GM23248 (cell line): Measurements from ENCODE around the gene PLLP. TPM values are rescaled to one million over a fixed set of nuclear protein-coding genes. Genes with fewer than 3 reads are reported as not detected.

ENCODE experiments used
- DNase-seq: peaks from one replicate; pipeline ENCODE4 v3.0.0-alpha.2; 2015
- H2AFZ ChIP-seq: fragments of 200-600 bp; sonication (generic); 2 replicates; pipeline ENCODE4 v1.6.1; 2016; ENCODE audit warnings: antibody characterized with exemption
- H3F3A ChIP-seq: fragments of 200-600 bp; sonication (generic); 2 replicates; pipeline ENCODE4 v1.6.1; 2016; ENCODE audit warnings: mild to moderate bottlenecking, antibody characterized with exemption, mixed run types; ENCODE audit not compliant: insufficient read depth
- H3K27ac ChIP-seq: fragments of 200-600 bp; sonication (generic); 2 replicates; pipeline ENCODE4 v1.5.1; 2016; ENCODE audit warnings: mild to moderate bottlenecking
- H3K27me3 ChIP-seq: fragments of 200-600 bp; sonication (generic); replicated peaks from 2 replicates; pipeline ENCODE4 v1.6.1; 2016; ENCODE audit warnings: mild to moderate bottlenecking; ENCODE audit not compliant: insufficient read depth
- H3K36me3 ChIP-seq: fragments of 200-600 bp; sonication (generic); 2 replicates; pipeline ENCODE4 v1.6.1; 2016; ENCODE audit warnings: low read depth, mild to moderate bottlenecking
- H3K4me1 ChIP-seq: fragments of 200-600 bp; sonication (generic); 2 replicates; pipeline ENCODE4 v1.6.1; 2016; ENCODE audit warnings: mild to moderate bottlenecking; ENCODE audit not compliant: insufficient read depth
- H3K4me2 ChIP-seq: fragments of 200-600 bp; sonication (generic); one replicate; pipeline ENCODE4 v1.6.1; 2016; ENCODE audit warnings: mild to moderate bottlenecking; ENCODE audit not compliant: unreplicated experiment
- H3K4me3 ChIP-seq: fragments of 200-600 bp; sonication (generic); 2 replicates; pipeline ENCODE4 v1.5.1; 2016; ENCODE audit warnings: mild to moderate bottlenecking
- H3K79me2 ChIP-seq: fragments of 200-600 bp; sonication (generic); 2 replicates; pipeline ENCODE4 v1.6.1; 2016; ENCODE audit warnings: mild to moderate bottlenecking; ENCODE audit not compliant: insufficient read depth
- H3K9ac ChIP-seq: fragments of 200-600 bp; sonication (generic); 2 replicates; pipeline ENCODE4 v1.6.1; 2016; ENCODE audit warnings: mild to moderate bottlenecking
- H3K9me2 ChIP-seq: fragments of 200-600 bp; sonication (generic); 2 replicates; pipeline ENCODE4 v1.6.1; 2016; ENCODE audit warnings: mixed run types, mild to moderate bottlenecking, moderate library complexity; ENCODE audit not compliant: insufficient read depth
- H3K9me3 ChIP-seq: fragments of 200-600 bp; sonication (generic); one replicate; pipeline ENCODE4 v1.6.1; 2017; ENCODE audit warnings: low read depth
- H4K20me1 ChIP-seq: fragments of 200-600 bp; sonication (generic); 2 replicates; pipeline ENCODE4 v1.6.0; 2016; ENCODE audit not compliant: insufficient read depth
- EZH2 ChIP-seq: fragments of 200-600 bp; sonication (generic); IDR thresholded peaks from 2 replicates; pipeline ENCODE4 v1.6.1; 2018; ENCODE audit warnings: antibody characterized with exemption, mild to moderate bottlenecking; ENCODE audit not compliant: insufficient read depth, poor library complexity, severe bottlenecking
- EZH2phosphoT487 ChIP-seq: fragments of 200-600 bp; sonication (generic); IDR thresholded peaks from 2 replicates; pipeline ENCODE4 v1.6.1; 2018; ENCODE audit warnings: antibody characterized with exemption, moderate library complexity, mild to moderate bottlenecking, low read depth; ENCODE audit not compliant: insufficient read depth
- WGBS, 2 experiments: methylation state at CpG; one replicate each; pipeline ENCODE4 v1.1.6; 2015 to 2017; ENCODE audit warnings: low lambda C conversion rate in 2 of 2, low coverage in 1 of 2; ENCODE audit errors: missing lambda C conversion rate in 2 of 2; 5-methylcytosine and 5-hydroxymethylcytosine counted together
- in situ Hi-C: fragments of 300-500 bp; cut with MboI; formaldehyde crosslinking; loops from 2 replicates; pipeline ENCODE4 v1.15.0; 2020
- polyA plus RNA-seq: library from polyadenylated mRNA; unstranded; fragments of >200 nt; fragmentation: Nextera tagmentation; extraction: Ambion mirVana; gene quantifications from 2 replicates; pipeline ENCODE4 v1.2.1, GENCODE V29; 2016
- total RNA-seq: library from RNA; depleted of rRNA; stranded (reverse); fragments of >200 nt; shearing (Covaris generic); gene quantifications from 2 replicates; pipeline ENCODE4 v1.2.3, GENCODE V29; 2014

PLLP gene
- total and polyA plus RNA-seq, 2 experiments from 2014 or later, result 0.44 TPM; not detected in 1

DNA sequence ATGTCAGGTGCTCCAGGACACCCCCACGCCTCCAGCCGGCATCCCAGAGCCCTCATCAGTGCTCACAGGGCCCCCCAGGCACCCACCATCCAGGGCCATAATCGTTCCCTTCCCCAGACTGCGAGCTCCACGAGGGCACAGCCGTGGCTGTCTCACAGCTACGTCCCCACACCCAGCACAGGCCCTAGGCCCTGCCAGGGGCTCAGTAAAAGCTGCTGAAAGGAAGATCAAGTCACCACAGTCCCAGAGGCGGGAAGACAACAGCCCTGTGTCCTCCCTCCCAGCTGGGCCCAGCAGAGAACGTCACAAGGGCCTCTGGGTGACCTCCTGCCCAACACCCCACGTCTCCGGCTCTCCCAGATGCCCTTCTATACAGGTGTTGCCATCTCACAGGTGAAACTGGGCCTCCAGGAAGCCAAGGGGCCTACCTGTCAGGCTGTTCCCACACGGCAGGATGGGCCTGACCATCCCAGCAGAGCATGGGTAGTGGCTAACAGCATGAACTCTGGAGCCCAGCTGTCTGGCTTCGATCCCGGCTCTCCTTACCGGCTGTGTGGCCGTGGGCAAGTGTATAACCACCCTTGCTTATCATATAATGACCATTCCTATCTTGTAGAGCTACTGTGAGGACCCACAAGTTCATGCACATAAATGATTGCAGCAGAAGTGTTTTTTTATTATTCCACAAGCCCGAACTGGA lies 21.5 kb downstream of the PLLP start:
- no peak for TF ChIP-seq EZH2
- no peak for TF ChIP-seq EZH2phosphoT487
- WGBS, 2 experiments, result 73 to 74% methylated on average over 17 of the region's 17 CpGs
- Histone ChIP-seq H3K4me1 (peaks cover 7% of the 10 kb centered on the region), H3K79me2 (no peaks in the 10 kb centered on the region), H3K4me2 (no peak overlapping the region), H3K9me2 (no peaks in the 10 kb centered on the region), H3K36me3 (no peaks in the 10 kb centered on the region), H3F3A (no peaks in the 10 kb centered on the region), H2AFZ (no peak overlapping the region), H3K27ac (no peak overlapping the region), H3K9ac (no peak overlapping the region), H4K20me1 (no peaks in the 10 kb centered on the region), H3K27me3 (0 out of 2 replicates have a peak, but pooled peaks cover 3% of the 10 kb centered on the region), H3K4me3 (no peak overlapping the region), H3K9me3 (no peaks in the 10 kb centered on the region)
- in situ Hi-C loops, result no loop called here
- DNase-seq, result no peak

DNA sequence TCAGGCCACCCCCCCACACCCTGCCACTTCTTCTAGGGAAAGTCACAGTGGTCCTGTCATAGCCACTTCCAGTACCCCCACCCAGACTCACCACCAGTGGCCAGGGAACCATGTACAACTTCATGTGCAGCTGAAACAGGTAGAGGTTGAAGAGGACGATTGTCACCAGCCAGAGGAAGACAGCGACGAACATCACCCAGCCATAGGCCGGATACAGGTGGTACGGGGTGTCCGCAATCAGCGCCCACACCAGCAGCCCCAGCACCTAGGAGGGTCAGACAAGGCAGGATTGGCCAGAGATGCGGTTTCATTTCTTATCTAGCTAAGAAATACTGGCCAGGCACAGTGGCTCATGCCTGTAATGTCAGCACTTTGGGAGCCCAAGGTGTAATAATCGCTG lies 22.7 kb downstream of the PLLP start:
- H3F3A ChIP-seq, result no peaks in the 10 kb centered on the region
- 94 to 96% methylated on average over 9 of the region's 9 CpGs for WGBS, 2 experiments
- TF ChIP-seq EZH2 (no peak), EZH2phosphoT487 (no peak)

GRCh38 chr16:57260294-57260929 lies 24.1 kb downstream of the PLLP start:
- Histone ChIP-seq H3K9me3 (no peaks in the 10 kb centered on the region), H3K79me2 (no peaks in the 10 kb centered on the region), H3K27ac (no peak overlapping the region; the same call in 1 of the 2 replicates), H3F3A (no peaks in the 10 kb centered on the region), H3K9ac (peak overlapping the region; percentile 44; the same call in 1 of the 2 replicates), H3K36me3 (no peaks in the 10 kb centered on the region), H3K4me2 (peak overlapping the region; percentile 71), H4K20me1 (no peaks in the 10 kb centered on the region), H3K9me2 (no peaks in the 10 kb centered on the region), H2AFZ (peak overlapping the region; percentile 85), H3K4me1 (peaks cover 7% of the 10 kb centered on the region), H3K4me3 (peak overlapping the region; percentile 56), H3K27me3 (no peaks in the 10 kb centered on the region)
- DNase-seq, result peak; percentile 79
- 13 to 16% methylated on average over 16 of the region's 16 CpGs for WGBS, 2 experiments
- in situ Hi-C loops, result no loop called here
- TF ChIP-seq EZH2 (no peak), EZH2phosphoT487 (no peak)

More for the DNA sequence above, 22.7 kb downstream of the PLLP start:
- H3K79me2 ChIP-seq, result no peaks in the 10 kb centered on the region
- H3K9me2 ChIP-seq, result no peaks in the 10 kb centered on the region
- H3K4me3 ChIP-seq, result no peak overlapping the region
- no peaks in the 10 kb centered on the region for H3K9me3 ChIP-seq
- no peak overlapping the region for H3K27ac ChIP-seq
- peaks cover 7% of the 10 kb centered on the region for H3K4me1 ChIP-seq
- DNase-seq, result no peak
- in situ Hi-C loops, result no loop called here
- H2AFZ ChIP-seq, result no peak overlapping the region
- H3K9ac ChIP-seq, result no peak overlapping the region
- no peaks in the 10 kb centered on the region for H4K20me1 ChIP-seq
- H3K4me2 ChIP-seq, result no peak overlapping the region
- H3K27me3 ChIP-seq, result 0 out of 2 replicates have a peak, but pooled peaks cover under 1% of the 10 kb centered on the region
- no peaks in the 10 kb centered on the region for H3K36me3 ChIP-seq

GRCh38 chr16:57258910-57259475 lies 25.5 kb downstream of the PLLP start:
- no peaks in the 10 kb centered on the region for H3F3A ChIP-seq

More at GRCh38 chr16:57258910-57259475, 25.5 kb downstream of the PLLP start:
- in situ Hi-C loops, result no loop called here
- H3K4me3 ChIP-seq, result no peak overlapping the region
- H4K20me1 ChIP-seq, result no peaks in the 10 kb centered on the region
- DNase-seq, result no peak
- no peaks in the 10 kb centered on the region for H3K27me3 ChIP-seq
- H3K79me2 ChIP-seq, result no peaks in the 10 kb centered on the region
- no peak overlapping the region for H2AFZ ChIP-seq
- H3K36me3 ChIP-seq, result peaks cover 6% of the 10 kb centered on the region; the same call in 1 of the 2 replicates
- H3K4me1 ChIP-seq, result peaks cover 7% of the 10 kb centered on the region
- 74 to 75% methylated on average over 1 of the region's 1 CpG for WGBS, 2 experiments
- H3K9ac ChIP-seq, result no peak overlapping the region
- no peaks in the 10 kb centered on the region for H3K9me2 ChIP-seq
- no peak overlapping the region for H3K27ac ChIP-seq
- H3K9me3 ChIP-seq, result no peaks in the 10 kb centered on the region
- TF ChIP-seq EZH2 (no peak), EZH2phosphoT487 (no peak)
- no peak overlapping the region for H3K4me2 ChIP-seq
